Measurements from ENCODE around the gene EYA2.
A peak's percentile ranks its signal among the peaks of the same experiment; 100 is the strongest.

Gene EYA2

GRCh38 chr20:47113362-47114109 is 218.9 kb downstream of the EYA2 start:
- no peak for DNase-seq (ENCODE audit: low read depth)

DNA sequence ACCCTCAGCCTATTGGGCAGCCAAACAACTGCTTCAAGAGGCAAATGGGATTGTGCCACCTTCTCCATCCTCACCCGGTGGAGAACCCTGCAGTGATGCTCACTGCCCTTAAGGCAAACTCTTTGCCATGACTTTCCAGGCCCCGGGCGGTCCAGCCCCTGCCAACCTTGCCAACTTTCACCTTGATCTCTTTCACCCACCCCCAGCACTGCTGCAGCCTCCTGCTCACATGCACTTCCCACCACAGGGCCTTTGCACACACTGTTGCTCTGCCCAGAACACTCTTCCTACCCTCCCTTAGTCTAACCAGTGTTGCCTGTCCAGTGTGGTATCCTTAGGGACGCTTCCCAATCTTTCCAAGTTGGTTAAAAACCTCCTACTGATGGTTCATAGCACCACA is 221.1 kb downstream of the EYA2 start:
- DNase-seq (ENCODE audit: low read depth): no peak

DNA sequence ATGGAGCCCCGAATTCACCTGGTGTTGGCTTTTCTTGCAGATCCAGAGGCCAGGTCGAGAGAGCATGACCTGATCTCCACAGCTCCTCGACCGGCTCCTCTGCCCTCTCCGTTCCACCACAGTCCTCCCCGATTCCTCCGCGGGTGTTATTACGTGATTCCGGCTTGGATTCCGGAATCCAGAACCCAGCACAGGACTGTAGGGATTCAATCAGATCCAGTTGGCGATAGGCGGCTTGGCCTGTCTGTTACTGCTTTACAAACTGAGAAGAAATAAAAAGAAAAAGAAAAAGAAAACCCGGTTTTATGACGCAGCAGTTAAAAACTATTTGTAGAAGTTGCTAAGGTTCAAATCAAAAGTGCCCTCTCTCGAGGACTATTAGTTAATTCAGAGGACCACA is 222.7 kb downstream of the EYA2 start:
- no peak for DNase-seq (ENCODE audit: low read depth)

GRCh38 chr20:47117773-47118172 is 223.1 kb downstream of the EYA2 start:
- no peak for DNase-seq (ENCODE audit: low read depth)

DNA sequence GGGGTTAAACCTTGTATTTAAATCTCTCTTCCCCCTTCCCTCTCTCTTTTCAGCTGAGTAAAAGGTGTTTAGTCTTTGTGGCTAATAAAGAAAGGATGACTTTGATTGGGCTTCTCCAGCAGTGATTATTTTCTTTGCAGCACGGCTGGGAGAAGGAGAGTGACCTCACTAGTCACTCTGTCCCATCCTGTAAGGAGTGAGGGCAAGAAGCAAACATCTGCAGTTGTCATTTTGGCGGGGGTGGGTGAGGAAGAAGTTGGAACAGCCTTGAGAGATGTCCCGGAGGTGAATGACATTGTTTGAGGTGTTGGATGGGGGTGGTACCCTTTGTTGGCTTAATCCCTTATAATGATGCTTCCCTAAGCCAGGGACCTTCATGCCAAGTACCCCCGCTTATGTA is 223.6 kb downstream of the EYA2 start:
- no peak for DNase-seq (ENCODE audit: low read depth)

- no peak for DNase-seq (ENCODE audit: low read depth)
These were observed 224.0 kb downstream of the EYA2 start for GRCh38 chr20:47118641-47119040.

DNA sequence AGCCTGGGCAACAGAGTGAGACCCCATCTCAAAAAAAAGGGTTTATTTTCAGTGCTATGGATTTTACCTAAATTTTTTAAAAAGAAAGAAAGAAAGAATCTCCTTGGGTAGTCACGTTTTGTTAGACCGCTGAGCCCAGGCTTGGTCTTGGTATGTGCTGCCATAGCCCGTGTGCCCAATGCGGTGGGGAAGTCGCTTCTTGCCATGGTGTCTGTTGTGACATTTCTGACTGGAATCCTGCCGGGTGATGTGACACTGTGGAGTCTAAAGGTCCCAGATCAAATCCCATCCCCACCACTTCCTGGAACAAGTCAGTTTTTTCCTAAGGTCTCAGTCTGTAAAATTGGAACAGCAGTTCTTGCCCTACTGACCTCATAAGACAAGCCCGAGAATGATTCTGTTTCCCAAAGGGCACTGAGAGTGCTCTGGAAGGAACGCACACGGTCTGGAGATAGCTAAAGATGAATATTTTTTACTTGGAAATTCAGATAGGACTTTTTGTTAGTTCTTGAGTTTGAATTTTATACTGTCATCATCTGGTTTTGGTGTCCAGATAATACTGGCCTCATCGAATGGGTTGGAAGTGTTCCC is 225.8 kb downstream of the EYA2 start:
- DNase-seq (ENCODE audit: low read depth): no peak

- DNase-seq (ENCODE audit: low read depth): no peak
These were observed 227.9 kb downstream of the EYA2 start for GRCh38 chr20:47122560-47122959.

- peak; percentile 28 for DNase-seq (ENCODE audit: low read depth)
These were observed 229.6 kb downstream of the EYA2 start for GRCh38 chr20:47124181-47124717.

- peak; percentile 52 for DNase-seq (ENCODE audit: low read depth)
These were observed 230.8 kb downstream of the EYA2 start for GRCh38 chr20:47125508-47125757.

- DNase-seq (ENCODE audit: low read depth): peak; percentile 42
These were observed 231.3 kb downstream of the EYA2 start for GRCh38 chr20:47125758-47126591.

- peak; percentile 72 for DNase-seq (ENCODE audit: low read depth)
These were observed 232.1 kb downstream of the EYA2 start for GRCh38 chr20:47126709-47127108.

DNA sequence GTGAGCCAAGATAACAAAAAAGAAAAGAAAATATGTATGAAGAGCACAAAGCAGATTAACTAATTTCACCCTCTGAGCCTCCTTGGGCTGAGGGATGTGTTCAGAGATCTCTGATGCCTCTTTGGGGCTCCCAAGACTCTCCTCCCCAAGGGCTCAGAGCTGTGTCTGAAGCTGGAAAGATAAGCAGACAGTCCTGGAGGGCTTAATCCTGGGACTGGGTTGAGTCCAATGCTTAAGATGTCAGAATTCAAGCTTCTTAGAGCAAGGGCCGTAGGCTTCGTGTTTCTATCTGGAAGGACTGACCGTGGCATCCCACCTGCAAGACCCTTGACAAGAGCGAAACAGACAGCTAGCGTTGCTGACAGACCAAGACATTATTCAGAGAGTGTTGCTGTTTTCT is 232.9 kb downstream of the EYA2 start:
- no peak for DNase-seq (ENCODE audit: low read depth)

DNA sequence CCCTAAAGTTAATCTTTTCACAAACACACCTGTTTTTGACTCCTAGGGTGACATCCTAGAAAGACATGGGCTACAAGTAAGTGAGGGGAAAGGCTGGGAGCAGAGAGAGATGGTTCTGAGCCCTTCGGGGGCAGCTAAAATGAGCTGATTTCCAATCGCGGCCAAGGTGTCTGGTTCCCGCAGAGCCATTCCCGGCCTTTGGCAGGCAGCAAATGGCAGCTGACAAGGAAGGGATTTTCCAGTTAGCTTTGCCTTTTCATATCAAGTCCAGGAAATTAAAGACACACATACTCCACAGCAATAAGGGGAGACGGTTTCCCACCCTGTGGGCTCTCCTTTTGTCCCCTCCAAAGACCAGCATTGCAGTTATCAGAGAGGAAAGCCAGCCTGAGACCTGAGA is 233.4 kb downstream of the EYA2 start:
- no peak for DNase-seq (ENCODE audit: low read depth)

DNA sequence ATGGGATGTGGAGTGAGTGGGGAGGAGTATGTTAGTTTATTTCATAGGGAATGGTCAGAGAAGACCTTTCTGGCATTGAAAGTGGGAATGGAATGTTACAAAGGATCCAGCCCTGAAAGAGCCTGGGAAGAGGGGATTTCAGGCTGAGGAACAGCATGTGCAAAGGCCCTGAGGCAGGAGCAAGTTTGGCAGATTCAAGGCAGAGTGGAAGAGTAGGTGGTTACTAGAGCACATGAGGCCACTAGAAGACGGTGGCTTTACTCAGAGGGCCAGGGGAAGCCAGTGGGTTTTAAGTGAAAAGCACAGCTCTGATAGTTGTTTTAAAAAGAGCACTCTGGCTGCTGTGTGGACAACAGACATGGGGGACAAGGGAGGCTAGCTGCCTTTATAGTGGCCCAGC is 234.7 kb downstream of the EYA2 start:
- DNase-seq (ENCODE audit: low read depth): no peak

GRCh38 chr20:47133809-47134456 is 239.3 kb downstream of the EYA2 start:
- DNase-seq (ENCODE audit: low read depth): peak; percentile 86

GRCh38 chr20:47136782-47137181 is 242.1 kb downstream of the EYA2 start:
- DNase-seq (ENCODE audit: low read depth): no peak

DNA sequence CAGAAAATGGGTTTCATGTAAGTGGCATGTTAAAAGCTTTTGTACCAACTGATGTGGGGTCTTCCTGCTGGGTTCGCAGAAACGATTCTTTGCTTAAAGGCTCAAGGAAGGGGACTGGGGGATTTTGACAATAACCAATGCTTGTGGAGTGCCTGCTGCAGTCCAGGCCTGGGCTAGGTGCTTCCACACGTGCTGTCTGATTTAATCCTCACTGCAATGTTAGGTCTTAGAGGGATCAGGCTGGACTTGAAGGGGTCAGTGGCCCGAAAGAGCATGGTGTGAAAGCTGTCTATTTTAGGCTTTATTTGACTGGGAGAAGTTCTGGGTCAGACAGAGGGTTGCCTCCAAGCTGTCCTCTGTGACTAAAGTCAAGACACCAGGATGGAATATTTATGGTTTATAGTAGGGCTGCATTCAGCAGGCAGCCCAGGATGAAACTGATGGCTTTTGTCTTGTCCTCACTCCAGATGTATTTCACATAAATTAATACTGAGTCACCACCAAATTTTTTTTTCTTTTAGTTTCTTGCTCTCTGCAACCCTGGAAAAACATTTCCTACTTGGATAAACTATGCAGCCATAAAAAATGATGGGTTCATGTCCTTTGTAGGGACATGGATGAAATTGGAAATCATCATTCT is 242.7 kb downstream of the EYA2 start:
- DNase-seq (ENCODE audit: low read depth): no peak

DNA sequence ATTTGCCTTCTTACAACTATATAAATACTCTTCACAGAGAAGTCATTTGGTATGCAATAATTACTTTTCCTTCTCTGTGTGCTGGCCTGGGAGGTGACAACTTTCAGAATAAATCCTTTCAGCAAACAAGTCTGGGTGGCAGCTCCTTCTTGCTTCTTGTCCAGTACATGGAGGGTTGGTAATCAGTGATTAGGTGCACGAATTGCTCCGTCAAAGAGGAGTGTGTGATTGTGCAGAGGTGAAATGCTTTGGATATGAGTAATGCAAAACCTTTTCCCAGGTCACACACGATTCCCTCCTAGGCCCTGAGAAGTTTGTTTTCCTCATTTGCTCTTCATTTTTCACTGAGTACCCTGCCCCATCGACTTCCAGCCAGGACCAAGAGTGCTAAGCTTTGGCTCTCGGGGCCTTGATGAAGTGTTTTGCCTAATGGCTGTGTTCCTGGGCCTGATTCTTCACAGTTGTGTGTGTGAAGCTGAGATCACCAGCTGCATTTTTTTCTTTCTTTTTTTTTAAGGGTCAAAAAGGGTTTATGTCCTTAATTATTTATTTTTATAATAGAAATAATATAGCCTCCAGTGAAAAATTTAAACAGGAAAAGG is 245.4 kb downstream of the EYA2 start:
- DNase-seq (ENCODE audit: low read depth): no peak

DNA sequence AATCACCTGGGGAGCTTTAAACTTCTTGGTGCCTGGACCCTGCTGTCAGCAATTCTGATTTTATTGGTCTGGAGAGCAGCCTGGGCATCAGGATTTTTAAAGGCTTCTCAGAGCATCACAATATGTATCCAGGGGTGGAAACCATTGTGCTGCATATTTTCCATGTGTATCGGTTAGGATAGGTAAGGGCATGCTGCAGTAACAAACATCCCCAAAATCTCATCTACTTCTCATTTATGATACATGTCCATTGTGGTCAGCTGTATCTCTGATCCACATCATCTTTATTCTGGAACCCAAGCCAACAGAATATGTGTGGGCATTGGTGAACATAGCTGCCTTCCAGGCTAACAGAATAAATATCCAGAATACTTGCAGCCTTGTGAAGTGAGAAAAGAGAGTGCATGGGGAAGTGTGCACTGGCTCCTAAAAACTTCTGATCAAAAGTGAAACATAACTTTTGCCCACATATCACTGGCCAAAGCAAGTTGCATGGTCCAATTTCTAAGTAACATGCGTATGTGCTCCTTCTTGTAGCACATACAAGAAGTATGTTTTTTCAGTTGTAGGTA is 246.8 kb downstream of the EYA2 start:
- DNase-seq (ENCODE audit: low read depth): no peak

All from iris pigment epithelial cell (primary cell).